ENCODE data around the gene HAUS8. TPM values are rescaled to one million over a fixed set of nuclear protein-coding genes. Genes with fewer than 3 reads are reported as not detected.

HAUS8 gene
- total and polyA plus RNA-seq, 2 of the 4 experiments (the other 2 are of a cell fraction) = 3.4 to 14.2 TPM

- dilution Hi-C loops (cut with HindIII; ENCODE audit: low sequenced_read_pairs, unreplicated experiment) (no loop called here), intact Hi-C loops (cut with micrococcal nuclease) (no loop called here), in situ Hi-C loops (cut with MboI; ENCODE audit: low sequenced_read_pairs) (no loop called here)
- CTCF ChIA-PET = no interaction called here
- no peak overlapping the region for H2AK9ac ChIP-seq (replicated peaks; ENCODE audit: low read depth, low read length, poor library complexity)
- H3K9me1 ChIP-seq (ENCODE audit: insufficient read depth, low read length) = peaks cover 9% of the 10 kb centered on the region
- H3K4me2 ChIP-seq (ENCODE audit: low read depth, low read length) = peak overlapping the region; percentile 97
- 0 out of 2 replicates have a peak overlapping the region, but pooled peaks have one; percentile 1 for H3K14ac ChIP-seq (replicated peaks; ENCODE audit: low read depth, low read length)
- ATAC-seq (ENCODE audit: low read depth) (no peak), DNase-seq (no peak)
- peak overlapping the region; percentile 94 for H3K27ac ChIP-seq (ENCODE audit: insufficient read depth, low read length)
- H3K18ac ChIP-seq (ENCODE audit: low read depth, low read length) = no peak overlapping the region
- TF ChIP-seq USF2 (IDR thresholded peaks at IDR 0.05; ENCODE audit: low read depth, low read length) (no peak), MAFK (IDR thresholded peaks at IDR 0.05; ENCODE audit: low read depth, low read length) (0 out of 2 replicates have a peak, but pooled peaks have one; percentile 14)
- no peak overlapping the region for H2BK120ac ChIP-seq (ENCODE audit: low read depth, low read length)
- no peaks in the 10 kb centered on the region for H3K27me3 ChIP-seq (ENCODE audit: control insufficient read depth, insufficient read depth, low read length)
- peaks cover 24% of the 10 kb centered on the region for H3K4me1 ChIP-seq (ENCODE audit: control insufficient read depth, insufficient read depth, low read length)
- H2BK15ac ChIP-seq (ENCODE audit: low read depth, low read length) = no peak overlapping the region
- H4K91ac ChIP-seq (ENCODE audit: insufficient read depth, low read depth, low read length) = no peak overlapping the region
- H3K36me3 ChIP-seq (ENCODE audit: control insufficient read depth, insufficient read depth, low read length) = peaks cover 3% of the 10 kb centered on the region; the same call in 1 of the 2 replicates
- WGBS, 2 experiments (ENCODE audit: extremely low coverage in 2 of 2, insufficient read length in 1 of 2) = 87% methylated on average over 4 of the region's 17 CpGs; no CpG with 5 or more reads in 1 of the 2 experiments
- H2AK5ac ChIP-seq (ENCODE audit: low read depth, low read length) = peak overlapping the region; percentile 20
- no peak overlapping the region for H2AFZ ChIP-seq (replicated peaks; ENCODE audit: low read length, poor library complexity)
- no peak overlapping the region for H3K4me3 ChIP-seq (ENCODE audit: insufficient read depth, low read depth, low read length)
- no peak overlapping the region for H4K5ac ChIP-seq (ENCODE audit: low read depth, low read length)
- peak overlapping the region; percentile 95 for H3K23ac ChIP-seq (ENCODE audit: low read depth, low read length)
- no peak overlapping the region for H3K56ac ChIP-seq (ENCODE audit: extremely low read depth, insufficient read depth, low read length)
- peak overlapping the region; percentile 22 for H2BK5ac ChIP-seq (ENCODE audit: low read depth, low read length, poor library complexity, severe bottlenecking)
- H4K20me1 ChIP-seq (ENCODE audit: insufficient read depth, low read length) = peaks cover 44% of the 10 kb centered on the region
- no peaks in the 10 kb centered on the region for H3K9me3 ChIP-seq (ENCODE audit: control insufficient read depth, insufficient read depth, low read length)
- POLR2A ChIA-PET (ENCODE audit: unreplicated experiment) = no interaction called here
- H3K79me1 ChIP-seq (ENCODE audit: low read depth in 1 of 2, low read length in 2 of 2) = peaks cover 20 to 48% of the 10 kb centered on the region in 2 experiments; a peak in 3 of 4 replicates
- H3K4ac ChIP-seq (ENCODE audit: low read depth, low read length) = peak overlapping the region; percentile 37
- no TSS peak for BruUV-seq (replicated peaks)
- peak overlapping the region; percentile 96 for H3K9ac ChIP-seq (ENCODE audit: low read depth, low read length)
- H4K8ac ChIP-seq (ENCODE audit: low read depth in 2 of 2, low read length in 2 of 2) = peak overlapping the region in 1 of 2 experiments; percentile 35; a peak in 1 of 4 replicates
- no peak overlapping the region for H2BK20ac ChIP-seq (ENCODE audit: low read depth, low read length)
These were observed 2.3 kb upstream of the HAUS8 start for GRCh38 chr19:17077447-17078028.
